Neuronal stem cell (in vitro differentiated cells): ENCODE measurements around the gene RPS6KC1.
"Not testable (repeated sequence)": the region's sequence is repeated elsewhere in the genome, so short reads cannot be mapped to it uniquely, and the experiment has no call there.

Experiments
- DNase-seq: peaks from one replicate; pipeline ENCODE4 v3.0.0-alpha.2; 2013; ENCODE audit warnings: low spot score
- H2AFZ ChIP-seq: one replicate; pipeline ENCODE4 v1.6.1; 2013; ENCODE audit warnings: mild to moderate bottlenecking, low read length, inconsistent platforms
- H2AK5ac ChIP-seq: 2 replicates; pipeline ENCODE4 v1.6.1; 2013; ENCODE audit warnings: low read depth, mild to moderate bottlenecking, inconsistent platforms, low read length, moderate library complexity, mixed read lengths
- H2BK120ac ChIP-seq: 2 replicates; pipeline ENCODE4 v1.6.1; 2013; ENCODE audit warnings: low read depth, mild to moderate bottlenecking, inconsistent platforms, low read length, moderate library complexity, mixed read lengths
- H2BK12ac ChIP-seq: one replicate; pipeline ENCODE4 v1.6.1; 2013; ENCODE audit warnings: low read length, inconsistent platforms
- H2BK15ac ChIP-seq: 2 replicates; pipeline ENCODE4 v1.6.1; 2013; ENCODE audit warnings: mild to moderate bottlenecking, low read length, inconsistent platforms, mixed read lengths
- H2BK5ac ChIP-seq: one replicate; pipeline ENCODE4 v1.6.1; 2013; ENCODE audit warnings: inconsistent platforms, mild to moderate bottlenecking, low read length, moderate library complexity
- H3K14ac ChIP-seq: one replicate; pipeline ENCODE4 v1.6.1; 2013; ENCODE audit warnings: low read length, inconsistent platforms
- H3K18ac ChIP-seq: 2 replicates; pipeline ENCODE4 v1.6.1; 2013; ENCODE audit warnings: low read length, inconsistent platforms
- H3K23ac ChIP-seq: 2 replicates; pipeline ENCODE4 v1.6.1; 2013; ENCODE audit warnings: low read depth, mild to moderate bottlenecking, mixed read lengths, low read length, inconsistent platforms; ENCODE audit not compliant: poor library complexity
- H3K27ac ChIP-seq: replicated peaks from 3 replicates; pipeline ENCODE4 v1.5.1; 2013; ENCODE audit warnings: low read length, inconsistent platforms
- H3K27me3 ChIP-seq, 3 experiments: 2 replicates each; pipeline ENCODE4 v1.6.1; 2013; ENCODE audit warnings: low read length in 3 of 3, mild to moderate bottlenecking in 2 of 3, inconsistent platforms in 1 of 3, low read depth in 1 of 3, mixed read lengths in 1 of 3, moderate library complexity in 1 of 3; ENCODE audit not compliant: control insufficient read depth in 3 of 3, insufficient read depth in 3 of 3
- H3K36me3 ChIP-seq, 2 donors: replicated peaks in 1 of 2; 2 replicates each; pipeline ENCODE4 v1.6.1; 2013; ENCODE audit warnings: low read length in 2 of 2; ENCODE audit not compliant: control insufficient read depth in 2 of 2, insufficient read depth in 2 of 2
- H3K4ac ChIP-seq: 2 replicates; pipeline ENCODE4 v1.6.1; 2013; ENCODE audit warnings: inconsistent platforms, mild to moderate bottlenecking, low read length, moderate library complexity
- H3K4me1 ChIP-seq, 2 donors: 1 replicate in 1 of 2; 2 replicates in 1 of 2; pipeline ENCODE4 v1.6.1; 2013; ENCODE audit warnings: low read length in 2 of 2, low read depth in 1 of 2; ENCODE audit not compliant: control insufficient read depth in 2 of 2, insufficient read depth in 1 of 2
- H3K4me2 ChIP-seq: one replicate; pipeline ENCODE4 v1.6.1; 2013; ENCODE audit warnings: mild to moderate bottlenecking, low read length, inconsistent platforms; ENCODE audit not compliant: insufficient read depth, poor library complexity, severe bottlenecking
- H3K4me3 ChIP-seq, 2 donors: 2 replicates each; pipeline ENCODE4 v1.5.1; 2013; ENCODE audit warnings: low read length in 2 of 2, mild to moderate bottlenecking in 2 of 2, inconsistent platforms in 1 of 2, moderate library complexity in 1 of 2
- H3K79me1 ChIP-seq: one replicate; pipeline ENCODE4 v1.6.1; 2013; ENCODE audit warnings: low read depth, mild to moderate bottlenecking, inconsistent platforms, low read length, moderate library complexity
- H3K9ac ChIP-seq: one replicate; pipeline ENCODE4 v1.6.1; 2013; ENCODE audit warnings: mild to moderate bottlenecking, low read depth, low read length, inconsistent platforms; ENCODE audit not compliant: poor library complexity
- H3K9me3 ChIP-seq, 2 donors: replicated peaks in 1 of 2; 2 replicates each; pipeline versions ENCODE3 to v1.6.1; 2013; ENCODE audit warnings: low read length in 2 of 2, mild to moderate bottlenecking in 2 of 2, inconsistent platforms in 1 of 2, low read depth in 1 of 2, mixed read lengths in 1 of 2, moderate library complexity in 1 of 2; ENCODE audit not compliant: control insufficient read depth in 2 of 2, insufficient read depth in 1 of 2
- H4K8ac ChIP-seq: one replicate; pipeline ENCODE4 v1.6.1; 2013; ENCODE audit warnings: low read depth, mild to moderate bottlenecking, inconsistent platforms, low read length, moderate library complexity
- H4K91ac ChIP-seq: one replicate; pipeline ENCODE4 v1.6.1; 2013; ENCODE audit warnings: low read length, low read depth, mild to moderate bottlenecking, inconsistent platforms; ENCODE audit not compliant: poor library complexity
- WGBS, 2 donors: extraction: QIAGEN DNeasy Blood & Tissue Kit; methylation state at CpG; one replicate each; pipeline ENCODE4 v1.1.7; 2013; ENCODE audit warnings: missing lambda C conversion rate in 2 of 2, mixed read lengths in 1 of 2; ENCODE audit not compliant: insufficient read length in 2 of 2, insufficient replicate concordance in 1 of 2; ENCODE audit errors: extremely low coverage in 2 of 2; 5-methylcytosine and 5-hydroxymethylcytosine counted together

RPS6KC1 gene

GRCh38 chr1:213150090-213150489 lies 99.0 kb downstream of the RPS6KC1 start:
- not testable (repeated sequence) for H3K36me3 ChIP-seq, H4K91ac ChIP-seq, H3K79me1 ChIP-seq, H2AFZ ChIP-seq, DNase-seq, H3K4ac ChIP-seq, H2BK12ac ChIP-seq, H3K18ac ChIP-seq, H2AK5ac ChIP-seq, H2BK120ac ChIP-seq, H3K9me3 ChIP-seq, H3K27me3 ChIP-seq, H3K27ac ChIP-seq, H4K8ac ChIP-seq, H3K9ac ChIP-seq, H2BK5ac ChIP-seq, H3K4me2 ChIP-seq, H3K4me1 ChIP-seq, H3K14ac ChIP-seq, H2BK15ac ChIP-seq, H3K4me3 ChIP-seq, H3K23ac ChIP-seq
- WGBS, 2 donors, result no CpG with 5 or more reads among the region's 2 CpGs

GRCh38 chr1:213154056-213154685 lies 103.1 kb downstream of the RPS6KC1 start:
- Histone ChIP-seq H2BK12ac (no peak overlapping the region), H3K14ac (no peak overlapping the region), H3K4ac (no peak overlapping the region), H3K18ac (no peak overlapping the region), H3K36me3 (no peaks in the 10 kb centered on the region), H2BK5ac (no peak overlapping the region), H2BK120ac (no peak overlapping the region), H4K91ac (no peak overlapping the region), H2AK5ac (no peak overlapping the region), H2BK15ac (no peak overlapping the region), H3K4me1 (no peaks in the 10 kb centered on the region), H3K9me3 (no peaks in the 10 kb centered on the region), H4K8ac (no peak overlapping the region), H3K4me3 (no peak overlapping the region), H3K23ac (no peak overlapping the region), H3K27ac (no peak overlapping the region), H3K9ac (no peak overlapping the region), H3K79me1 (no peaks in the 10 kb centered on the region), H3K27me3 (no peaks in the 10 kb centered on the region), H2AFZ (no peak overlapping the region), H3K4me2 (no peak overlapping the region)
- DNase-seq, result no peak
- WGBS, 2 donors, result no CpG with 5 or more reads among the region's 3 CpGs

GRCh38 chr1:213159376-213159775 lies 108.3 kb downstream of the RPS6KC1 start:
- no peak overlapping the region for H3K27ac ChIP-seq
- no peak overlapping the region for H3K4me3 ChIP-seq
- no peaks in the 10 kb centered on the region for H3K36me3 ChIP-seq
- no CpG with 5 or more reads among the region's 5 CpGs for WGBS, 2 donors
- H4K91ac ChIP-seq, result no peak overlapping the region
- H2BK120ac ChIP-seq, result no peak overlapping the region
- no peak overlapping the region for H3K14ac ChIP-seq
- H2AFZ ChIP-seq, result no peak overlapping the region
- no peak overlapping the region for H3K23ac ChIP-seq
- H3K4ac ChIP-seq, result no peak overlapping the region
- no peak overlapping the region for H3K4me2 ChIP-seq
- no peaks in the 10 kb centered on the region for H3K79me1 ChIP-seq
- H2BK12ac ChIP-seq, result no peak overlapping the region
- H2BK5ac ChIP-seq, result no peak overlapping the region
- no peak overlapping the region for H2BK15ac ChIP-seq
- no peak overlapping the region for H3K18ac ChIP-seq
- no peak for DNase-seq
- no peak overlapping the region for H3K9ac ChIP-seq
- no peaks in the 10 kb centered on the region for H3K4me1 ChIP-seq
- H4K8ac ChIP-seq, result no peak overlapping the region
- H3K9me3 ChIP-seq, result no peaks in the 10 kb centered on the region
- no peaks in the 10 kb centered on the region for H3K27me3 ChIP-seq
- no peak overlapping the region for H2AK5ac ChIP-seq

GRCh38 chr1:213160442-213160841 lies 109.4 kb downstream of the RPS6KC1 start:
- not testable (repeated sequence) for H3K27me3 ChIP-seq, H3K18ac ChIP-seq, H3K4ac ChIP-seq, H3K4me1 ChIP-seq, H2BK12ac ChIP-seq, H4K91ac ChIP-seq, H3K4me2 ChIP-seq, H3K9me3 ChIP-seq, H2BK15ac ChIP-seq, H2AK5ac ChIP-seq, DNase-seq, H3K23ac ChIP-seq, H4K8ac ChIP-seq, H3K4me3 ChIP-seq, H2AFZ ChIP-seq, H3K36me3 ChIP-seq, H3K79me1 ChIP-seq, H3K9ac ChIP-seq, H2BK120ac ChIP-seq, H3K27ac ChIP-seq, H3K14ac ChIP-seq, H2BK5ac ChIP-seq
- no CpG with 5 or more reads among the region's 2 CpGs for WGBS, 2 donors
